Measurements from ENCODE around the gene TPP2. TPM values are rescaled to one million over a fixed set of nuclear protein-coding genes. Genes with fewer than 3 reads are reported as not detected.

TPP2 gene
- total and polyA plus RNA-seq, 8 donors, result 43.6 to 77.2 (median 70.2) TPM

DNA sequence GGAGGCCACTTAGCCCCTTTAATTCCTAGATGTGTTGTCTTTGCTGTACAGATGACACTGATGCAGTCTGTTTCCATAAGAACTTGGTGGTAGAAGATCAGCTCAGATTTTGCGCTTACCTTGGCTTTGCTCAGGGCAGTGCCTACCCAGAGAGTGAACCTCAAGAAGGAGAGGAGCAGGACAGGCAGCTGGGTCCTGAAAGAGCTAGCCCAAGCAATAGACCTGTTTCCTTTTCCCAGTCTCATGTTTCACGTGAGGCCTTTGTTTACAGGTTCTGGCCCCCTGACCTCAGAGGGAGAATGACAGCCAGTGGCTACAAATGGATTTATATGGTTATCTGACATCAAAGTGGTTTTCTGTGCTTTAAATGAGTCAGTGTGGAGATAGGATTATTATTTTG is 58.0 kb downstream of the TPP2 start:
- Histone ChIP-seq H3K27ac (no peak overlapping the region), H3K9me3 (no peaks in the 10 kb centered on the region), H3K36me3 (peaks cover 0 to 51% of the 10 kb centered on the region in 2 donors), H3K4me3 (no peak overlapping the region), H3K4me1 (no peaks in the 10 kb centered on the region), H3K27me3 (no peaks in the 10 kb centered on the region)
- ATAC-seq, result no peak
- intact Hi-C loops (cut with DNase I), result no loop called here
- TF ChIP-seq, protein P1, sequence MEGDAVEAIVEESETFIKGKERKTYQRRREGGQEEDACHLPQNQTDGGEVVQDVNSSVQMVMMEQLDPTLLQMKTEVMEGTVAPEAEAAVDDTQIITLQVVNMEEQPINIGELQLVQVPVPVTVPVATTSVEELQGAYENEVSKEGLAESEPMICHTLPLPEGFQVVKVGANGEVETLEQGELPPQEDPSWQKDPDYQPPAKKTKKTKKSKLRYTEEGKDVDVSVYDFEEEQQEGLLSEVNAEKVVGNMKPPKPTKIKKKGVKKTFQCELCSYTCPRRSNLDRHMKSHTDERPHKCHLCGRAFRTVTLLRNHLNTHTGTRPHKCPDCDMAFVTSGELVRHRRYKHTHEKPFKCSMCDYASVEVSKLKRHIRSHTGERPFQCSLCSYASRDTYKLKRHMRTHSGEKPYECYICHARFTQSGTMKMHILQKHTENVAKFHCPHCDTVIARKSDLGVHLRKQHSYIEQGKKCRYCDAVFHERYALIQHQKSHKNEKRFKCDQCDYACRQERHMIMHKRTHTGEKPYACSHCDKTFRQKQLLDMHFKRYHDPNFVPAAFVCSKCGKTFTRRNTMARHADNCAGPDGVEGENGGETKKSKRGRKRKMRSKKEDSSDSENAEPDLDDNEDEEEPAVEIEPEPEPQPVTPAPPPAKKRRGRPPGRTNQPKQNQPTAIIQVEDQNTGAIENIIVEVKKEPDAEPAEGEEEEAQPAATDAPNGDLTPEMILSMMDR (IDR thresholded peaks at IDR 0.05), result no peak
- DNase-seq, result no peak

DNA sequence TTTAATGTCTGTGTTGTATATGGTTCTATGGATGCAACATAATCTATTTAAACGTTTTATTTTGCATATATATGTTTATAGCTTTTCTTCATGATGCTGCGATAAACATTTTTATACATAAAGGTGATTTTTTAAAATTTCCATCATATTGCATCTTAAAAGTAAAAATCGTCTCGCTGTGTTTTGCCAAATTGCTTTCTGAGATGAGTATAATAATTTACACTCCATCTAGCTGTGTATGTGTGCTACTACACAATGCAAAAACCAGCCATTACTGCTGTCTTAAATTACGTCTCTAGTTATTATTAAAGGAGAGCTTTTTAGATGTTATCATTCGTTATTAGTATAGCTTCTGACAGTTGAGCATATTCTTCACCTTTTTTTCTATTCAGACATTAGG is 60.8 kb downstream of the TPP2 start:
- Histone ChIP-seq H3K27me3 (no peaks in the 10 kb centered on the region), H3K36me3 (peaks cover 0 to 52% of the 10 kb centered on the region in 2 donors), H3K4me3 (no peak overlapping the region), H3K4me1 (no peaks in the 10 kb centered on the region), H3K9me3 (no peaks in the 10 kb centered on the region), H3K27ac (no peak overlapping the region)
- TF ChIP-seq, protein P1 (IDR thresholded peaks at IDR 0.05), result no peak
- DNase-seq, result no peak
- no peak for ATAC-seq
- intact Hi-C loops (cut with DNase I), result no loop called here

DNA sequence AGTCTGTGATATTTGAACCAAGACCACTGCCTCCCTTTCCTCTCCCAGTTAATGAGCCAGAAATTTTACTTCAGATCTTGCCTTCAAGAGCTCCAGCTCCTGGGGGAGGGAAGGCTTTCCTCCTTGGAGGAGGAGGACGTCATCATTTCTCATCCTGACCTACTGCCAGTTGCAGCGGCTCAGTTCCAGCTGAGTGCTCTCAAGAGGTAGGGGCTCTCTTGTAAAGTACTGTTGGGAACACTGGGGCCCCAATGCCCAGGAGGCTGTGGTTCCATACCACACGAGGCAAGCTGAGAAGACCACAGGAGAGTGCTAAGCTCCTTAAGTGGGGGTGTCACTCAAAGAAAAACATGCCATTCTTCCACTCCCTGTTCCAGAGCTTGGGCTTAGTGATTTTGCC is 61.9 kb downstream of the TPP2 start:
- Histone ChIP-seq H3K27me3 (no peaks in the 10 kb centered on the region), H3K9me3 (no peaks in the 10 kb centered on the region), H3K4me3 (no peak overlapping the region), H3K27ac (no peak overlapping the region), H3K4me1 (no peaks in the 10 kb centered on the region), H3K36me3 (peaks cover 0 to 52% of the 10 kb centered on the region in 2 donors)
- peak in 1 of 4 donors; percentile 51 for DNase-seq
- intact Hi-C loops (cut with DNase I), result no loop called here
- peak; percentile 91 for ATAC-seq
- TF ChIP-seq, protein P1 (IDR thresholded peaks at IDR 0.05), result no peak

DNA sequence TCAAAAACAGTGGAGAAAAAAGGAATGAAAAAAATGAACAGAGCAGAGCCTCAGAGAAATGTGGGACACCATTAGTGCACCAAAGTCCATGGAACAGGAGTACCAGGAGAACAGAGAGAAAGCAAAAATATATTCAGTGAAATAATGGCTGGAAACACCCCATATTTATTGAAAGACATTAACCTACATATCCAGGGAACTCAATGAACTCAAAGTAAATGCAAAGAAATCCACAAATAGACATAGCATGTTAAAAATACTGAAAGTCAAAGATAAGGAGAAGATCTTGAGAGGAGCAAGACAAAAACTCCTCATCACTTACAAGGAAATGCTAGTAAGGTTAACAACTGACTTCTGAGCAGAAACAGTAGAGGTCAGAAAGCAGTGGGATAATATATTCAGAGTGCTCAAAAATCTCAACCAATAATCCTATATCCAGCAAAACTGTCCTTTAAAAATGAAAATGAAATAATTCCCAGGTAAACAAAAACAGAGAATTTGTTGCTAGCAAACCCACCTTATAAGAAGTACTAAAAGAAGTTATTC is 62.5 kb downstream of the TPP2 start:
- Histone ChIP-seq H3K4me3 (no peak overlapping the region), H3K27me3 (no peaks in the 10 kb centered on the region), H3K9me3 (no peaks in the 10 kb centered on the region), H3K36me3 (peaks cover 0 to 57% of the 10 kb centered on the region in 2 donors), H3K4me1 (no peaks in the 10 kb centered on the region), H3K27ac (no peak overlapping the region)
- DNase-seq (no peak), ATAC-seq (no peak)
- TF ChIP-seq, protein P1 (IDR thresholded peaks at IDR 0.05), result no peak
- intact Hi-C loops (cut with DNase I), result no loop called here

DNA sequence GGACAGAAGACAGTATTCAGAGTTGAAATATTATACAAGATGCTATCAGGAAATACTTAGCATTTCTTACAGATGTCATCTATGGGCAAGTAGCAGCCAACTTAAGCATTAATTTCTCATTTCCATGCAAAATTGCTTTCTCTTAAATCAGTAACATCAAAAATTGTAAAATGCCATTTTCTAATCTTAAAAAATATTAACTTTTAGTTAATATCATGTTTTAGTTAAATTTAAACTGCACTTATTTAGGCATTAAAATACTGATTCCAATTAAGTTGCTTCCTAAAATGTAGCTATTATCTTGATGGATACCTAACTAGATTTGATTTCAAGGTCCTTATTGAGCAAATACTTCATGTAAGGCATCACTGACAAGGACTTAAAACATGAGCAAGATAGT is 70.2 kb downstream of the TPP2 start:
- Histone ChIP-seq H3K36me3 (peaks cover 0 to 79% of the 10 kb centered on the region in 2 donors), H3K4me3 (no peak overlapping the region), H3K9me3 (no peaks in the 10 kb centered on the region), H3K27me3 (no peaks in the 10 kb centered on the region), H3K4me1 (no peaks in the 10 kb centered on the region), H3K27ac (no peak overlapping the region)
- TF ChIP-seq, protein P1 (IDR thresholded peaks at IDR 0.05), result no peak
- no peak for ATAC-seq
- intact Hi-C loops (cut with DNase I), result no loop called here
- no peak for DNase-seq
